ENCODE measurements around the gene DIAPH1.

Gene DIAPH1

GRCh38 chr5:141560151-141560550 is 58.6 kb downstream of the DIAPH1 start:
- TF ChIP-seq ZFX (IDR thresholded peaks at IDR 0.05; ENCODE audit: borderline replicate concordance) (no peak), CTCF (IDR thresholded peaks at IDR 0.05) (no peak)
- H3K27ac ChIP-seq, result peak overlapping the region; percentile 79

- TF ChIP-seq ZFX (IDR thresholded peaks at IDR 0.05; ENCODE audit: borderline replicate concordance) (no peak), CTCF (IDR thresholded peaks at IDR 0.05) (no peak)
- peak overlapping the region; percentile 79; the same call in 1 of the 2 replicates for H3K27ac ChIP-seq
These were observed 59.3 kb downstream of the DIAPH1 start for GRCh38 chr5:141559461-141559860.

- H3K27ac ChIP-seq, result peak overlapping the region; percentile 79
- TF ChIP-seq ZFX (IDR thresholded peaks at IDR 0.05; ENCODE audit: borderline replicate concordance) (no peak), CTCF (IDR thresholded peaks at IDR 0.05) (peak; percentile 58)
These were observed 60.6 kb downstream of the DIAPH1 start for GRCh38 chr5:141558150-141558549.

- peak overlapping the region; percentile 79 for H3K27ac ChIP-seq
- TF ChIP-seq CTCF (IDR thresholded peaks at IDR 0.05) (peak; percentile 95), ZFX (IDR thresholded peaks at IDR 0.05; ENCODE audit: borderline replicate concordance) (no peak)
These were observed 61.1 kb downstream of the DIAPH1 start for GRCh38 chr5:141557681-141558136.

- TF ChIP-seq ZFX (IDR thresholded peaks at IDR 0.05; ENCODE audit: borderline replicate concordance) (no peak), CTCF (IDR thresholded peaks at IDR 0.05) (no peak)
- no peak overlapping the region for H3K27ac ChIP-seq
These were observed 70.9 kb downstream of the DIAPH1 start for GRCh38 chr5:141547921-141548320.

- no peak overlapping the region for H3K27ac ChIP-seq
- TF ChIP-seq CTCF (IDR thresholded peaks at IDR 0.05), result no peak
- TF ChIP-seq ZFX (IDR thresholded peaks at IDR 0.05; ENCODE audit: borderline replicate concordance), result no peak
These were observed 71.3 kb downstream of the DIAPH1 start for GRCh38 chr5:141547488-141547887.

- H3K27ac ChIP-seq, result no peak overlapping the region
These were observed 75.7 kb downstream of the DIAPH1 start for GRCh38 chr5:141543053-141543452.

More at GRCh38 chr5:141543053-141543452, 75.7 kb downstream of the DIAPH1 start:
- TF ChIP-seq CTCF (IDR thresholded peaks at IDR 0.05) (no peak), ZFX (IDR thresholded peaks at IDR 0.05; ENCODE audit: borderline replicate concordance) (no peak)

All from 22Rv1 (cell line).